ENCODE measurements around the gene CFAP298.

DNA sequence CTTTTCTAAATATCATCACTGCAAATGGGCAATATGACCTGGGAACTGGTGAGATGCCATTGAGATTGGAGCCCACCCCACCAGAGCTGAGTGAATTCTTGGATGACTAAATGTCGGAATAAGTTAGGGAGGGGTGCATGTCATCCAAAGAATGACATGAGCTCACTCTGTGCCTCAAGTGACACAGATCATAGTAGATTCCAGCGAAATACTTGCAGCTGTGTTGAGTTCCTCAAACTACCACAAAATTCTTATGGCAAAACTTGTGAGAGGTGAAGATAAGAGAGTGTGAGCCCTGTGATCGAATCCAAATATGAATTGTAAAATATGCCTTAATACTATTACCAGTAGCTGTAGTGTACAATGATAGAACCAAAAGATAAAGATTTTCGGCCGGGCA lies 24.5 kb downstream of the CFAP298 start:
- TF ChIP-seq, protein P1, sequence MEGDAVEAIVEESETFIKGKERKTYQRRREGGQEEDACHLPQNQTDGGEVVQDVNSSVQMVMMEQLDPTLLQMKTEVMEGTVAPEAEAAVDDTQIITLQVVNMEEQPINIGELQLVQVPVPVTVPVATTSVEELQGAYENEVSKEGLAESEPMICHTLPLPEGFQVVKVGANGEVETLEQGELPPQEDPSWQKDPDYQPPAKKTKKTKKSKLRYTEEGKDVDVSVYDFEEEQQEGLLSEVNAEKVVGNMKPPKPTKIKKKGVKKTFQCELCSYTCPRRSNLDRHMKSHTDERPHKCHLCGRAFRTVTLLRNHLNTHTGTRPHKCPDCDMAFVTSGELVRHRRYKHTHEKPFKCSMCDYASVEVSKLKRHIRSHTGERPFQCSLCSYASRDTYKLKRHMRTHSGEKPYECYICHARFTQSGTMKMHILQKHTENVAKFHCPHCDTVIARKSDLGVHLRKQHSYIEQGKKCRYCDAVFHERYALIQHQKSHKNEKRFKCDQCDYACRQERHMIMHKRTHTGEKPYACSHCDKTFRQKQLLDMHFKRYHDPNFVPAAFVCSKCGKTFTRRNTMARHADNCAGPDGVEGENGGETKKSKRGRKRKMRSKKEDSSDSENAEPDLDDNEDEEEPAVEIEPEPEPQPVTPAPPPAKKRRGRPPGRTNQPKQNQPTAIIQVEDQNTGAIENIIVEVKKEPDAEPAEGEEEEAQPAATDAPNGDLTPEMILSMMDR (IDR thresholded peaks at IDR 0.05), result no peak
- TF ChIP-seq POLR2A (IDR thresholded peaks at IDR 0.05), result no peak
